Islet precursor cell (in vitro differentiated cells): Measurements from ENCODE around the gene SPIRE2.
"Not testable (repeated sequence)": the region's sequence is repeated elsewhere in the genome, so short reads cannot be mapped to it uniquely, and the experiment has no call there.

ENCODE experiments used
- DNase-seq: peaks from one replicate; pipeline ENCODE4 v3.0.0-alpha.2; 2018

The SPIRE2 gene

DNA sequence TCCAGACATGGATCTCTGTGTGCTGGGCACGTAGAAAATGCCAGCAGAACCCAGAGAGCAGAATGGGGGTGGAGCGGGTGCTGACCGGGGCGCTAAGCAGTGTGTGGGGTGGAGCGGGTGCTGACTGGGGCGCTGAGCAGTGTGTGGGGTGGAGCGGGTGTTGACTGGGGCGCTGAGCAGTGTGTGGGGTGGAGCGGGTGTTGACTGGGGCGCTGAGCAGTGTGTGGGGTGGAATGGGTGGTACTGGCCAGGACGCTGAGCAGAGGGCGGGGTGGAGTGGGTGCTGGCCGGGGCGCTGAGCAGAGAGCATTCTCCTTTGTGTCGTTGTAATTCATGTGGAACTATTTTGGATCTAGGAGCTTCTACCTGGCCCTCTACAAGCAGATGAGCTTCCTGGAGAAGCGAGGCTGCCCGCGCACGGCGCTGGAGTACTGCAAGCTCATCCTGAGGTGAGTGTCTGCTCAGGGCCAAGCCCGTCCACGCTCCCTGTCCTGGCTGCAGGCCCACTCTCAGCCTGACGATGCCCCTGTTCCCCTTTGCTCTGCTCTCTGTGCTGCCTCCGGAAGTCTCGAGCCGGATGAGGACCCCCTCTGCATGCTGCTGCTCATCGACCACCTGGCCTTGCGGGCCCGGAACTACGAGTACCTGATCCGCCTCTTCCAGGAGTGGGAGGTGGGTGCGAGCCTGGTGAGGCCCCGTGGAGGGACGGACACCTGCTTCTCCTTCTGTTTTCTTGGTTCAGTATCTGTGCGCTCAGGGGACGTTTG, 70.1 kb downstream of the SPIRE2 start:
- no peak for DNase-seq

DNA sequence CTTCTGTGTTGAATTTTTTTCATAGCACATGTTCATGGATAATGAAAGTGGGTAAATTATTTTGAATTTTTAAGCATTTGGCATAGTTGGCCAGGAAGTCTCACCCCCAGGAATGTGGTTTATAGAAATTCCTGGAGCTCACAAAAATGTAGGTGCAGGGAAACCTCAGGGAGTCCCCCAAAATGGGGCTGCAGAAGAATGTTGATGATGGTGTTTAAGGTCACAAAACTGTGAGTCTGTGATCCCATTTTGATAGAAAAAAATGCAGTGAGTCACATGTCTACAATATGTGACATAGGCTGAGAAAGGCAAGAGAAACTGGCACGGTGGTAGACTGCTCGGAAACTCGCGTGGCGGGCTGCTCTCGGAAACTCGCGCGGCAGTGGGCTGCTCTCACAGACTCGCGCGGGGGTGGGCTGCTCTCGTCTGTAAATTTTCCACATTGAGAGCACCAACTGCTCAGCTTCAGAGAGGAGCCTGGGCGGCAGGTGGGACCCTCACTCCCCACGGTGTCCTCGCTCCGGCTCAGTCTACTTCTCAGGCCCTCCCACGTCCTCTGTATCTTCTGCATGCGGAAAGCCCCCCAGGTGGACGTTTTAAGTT, 71.7 kb downstream of the SPIRE2 start:
- DNase-seq, result no peak

DNA sequence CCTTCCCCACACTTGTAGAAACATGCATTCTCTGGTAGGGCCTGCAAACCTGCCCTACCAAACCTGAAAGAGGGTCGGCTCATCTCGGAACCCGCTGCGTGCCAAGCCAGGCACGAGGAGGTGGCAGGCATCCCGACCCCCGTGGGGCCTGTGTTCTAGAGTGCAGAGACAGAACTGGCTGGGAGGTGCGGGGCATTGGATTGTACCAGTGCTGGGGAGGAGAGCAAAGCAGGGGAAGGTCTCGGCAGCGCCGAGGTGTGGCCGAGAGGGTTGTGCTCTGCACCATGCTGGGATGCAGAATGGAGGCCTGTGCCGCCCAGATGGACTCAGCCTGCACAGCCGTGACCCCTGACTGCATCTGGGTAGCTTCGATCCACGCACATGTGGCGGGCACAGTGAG, 72.6 kb downstream of the SPIRE2 start:
- DNase-seq, result no peak

DNA sequence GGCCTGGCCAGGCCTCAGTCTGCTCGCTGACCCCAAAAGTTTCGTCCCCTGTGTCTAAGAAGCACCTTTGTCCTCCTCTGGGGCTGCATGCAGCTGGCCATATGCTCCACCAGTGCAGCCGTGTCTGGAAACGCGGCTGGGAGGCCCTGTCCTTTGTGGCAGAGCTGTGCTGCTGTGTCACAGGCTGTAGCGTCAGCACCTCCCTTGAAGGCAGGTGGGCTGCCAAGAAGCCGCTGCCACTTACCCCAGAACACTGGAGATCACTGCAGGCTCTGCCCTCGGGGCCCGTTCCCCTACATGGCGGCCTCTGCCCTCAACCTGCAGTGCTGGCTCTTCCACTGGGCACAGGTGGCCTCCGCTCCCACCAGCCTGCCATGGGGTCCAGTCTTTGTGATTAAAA, 74.7 kb downstream of the SPIRE2 start:
- no peak for DNase-seq

- no peak for DNase-seq
These were observed 75.7 kb downstream of the SPIRE2 start for GRCh38 chr16:89903908-89904515.

- no peak for DNase-seq
These were observed 76.6 kb downstream of the SPIRE2 start for GRCh38 chr16:89904606-89905510.

- no peak for DNase-seq
These were observed 77.3 kb downstream of the SPIRE2 start for GRCh38 chr16:89905511-89906139.

DNA sequence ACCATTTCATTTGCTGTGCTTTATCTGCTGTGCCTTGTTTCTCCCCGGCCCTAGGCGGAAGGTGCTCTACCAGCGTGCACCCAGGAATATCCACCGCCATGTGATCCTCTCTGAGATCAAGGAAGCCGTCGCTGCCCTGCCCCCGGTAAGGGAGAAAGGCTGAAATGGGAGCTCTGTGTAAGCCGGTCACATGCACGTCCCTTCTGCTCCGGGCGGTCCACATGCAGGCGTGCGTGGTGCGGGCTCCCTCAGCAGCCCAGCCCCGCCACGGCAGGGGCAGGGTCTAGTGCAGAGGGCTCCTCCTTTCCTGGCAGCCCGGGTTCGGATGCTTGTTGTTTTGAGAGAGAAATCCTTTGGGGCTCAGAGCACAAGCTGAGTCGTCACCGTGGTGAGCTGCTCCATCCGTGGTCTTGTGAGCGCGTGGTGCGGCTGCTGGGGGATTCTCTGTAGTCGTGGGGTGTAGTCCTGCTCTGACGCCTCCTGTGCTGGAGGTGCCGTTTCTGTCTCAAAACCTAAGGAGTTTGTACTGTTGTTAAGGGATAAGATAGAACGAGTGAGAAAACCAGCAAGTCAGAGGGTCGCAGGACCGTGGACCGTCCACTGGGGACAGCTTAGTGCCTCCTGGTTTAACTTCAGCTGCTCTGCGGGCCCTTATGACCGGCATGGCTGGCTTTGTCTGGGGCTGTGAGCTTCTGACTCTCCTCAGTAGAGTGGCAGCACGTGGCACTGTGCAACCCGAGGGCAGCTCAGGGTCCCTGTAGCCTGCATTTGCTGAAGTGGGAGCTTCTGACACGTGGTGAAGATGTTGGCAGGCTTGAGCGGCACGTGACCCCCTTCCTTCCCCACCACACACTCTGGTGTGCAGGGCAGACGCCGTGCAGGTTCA, 78.1 kb downstream of the SPIRE2 start:
- DNase-seq, result no peak

GRCh38 chr16:89907055-89907814, 79.0 kb downstream of the SPIRE2 start:
- DNase-seq, result no peak

- DNase-seq, result no peak
These were observed 80.0 kb downstream of the SPIRE2 start for GRCh38 chr16:89908236-89908635.

DNA sequence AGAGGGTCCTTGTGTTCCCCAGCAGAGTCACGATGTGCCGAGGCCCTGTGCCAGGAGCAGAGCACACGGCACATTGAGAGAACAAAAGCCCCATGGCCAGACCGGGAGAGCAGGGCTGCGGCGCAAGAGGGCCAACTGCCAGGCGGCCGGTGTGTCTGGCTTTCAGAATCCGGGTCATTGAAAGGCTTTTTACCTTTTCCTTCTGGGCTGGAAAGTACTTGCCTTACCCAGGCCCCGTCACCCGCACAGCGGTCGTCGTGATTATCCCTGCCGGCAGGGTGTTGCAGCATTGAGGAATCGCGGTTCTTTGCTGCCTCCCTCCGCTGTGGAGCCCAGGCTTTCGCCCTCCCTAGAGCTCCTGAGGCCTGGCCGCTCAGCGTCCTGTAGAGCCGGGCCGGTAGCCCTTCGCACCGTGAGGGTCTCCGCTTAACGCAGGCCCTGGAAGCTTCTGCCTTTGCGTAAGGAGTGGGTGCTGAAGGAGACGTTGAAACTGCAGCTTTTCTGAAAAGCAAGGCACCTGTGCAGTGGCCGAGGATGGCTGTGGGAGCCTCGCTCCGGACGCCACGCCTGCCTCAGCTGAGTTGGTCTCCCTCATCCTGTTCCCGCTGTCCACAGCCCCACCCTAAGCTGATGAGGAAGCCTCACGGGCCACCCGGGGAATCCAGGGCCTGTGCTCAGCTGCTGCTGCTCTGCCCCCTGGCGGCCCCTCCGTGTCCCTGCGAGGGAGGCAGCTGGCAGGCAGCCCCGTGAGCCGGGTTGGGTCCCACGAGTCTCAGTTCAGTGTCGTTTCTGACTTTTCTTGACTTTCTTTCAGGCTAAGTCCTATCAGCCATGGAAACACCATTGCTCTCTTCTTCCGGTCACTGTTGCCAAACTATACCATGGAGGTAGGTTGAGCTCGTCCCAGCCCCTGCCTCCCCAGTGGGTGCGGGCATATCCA, 81.8 kb downstream of the SPIRE2 start:
- DNase-seq, result peak; percentile 91

DNA sequence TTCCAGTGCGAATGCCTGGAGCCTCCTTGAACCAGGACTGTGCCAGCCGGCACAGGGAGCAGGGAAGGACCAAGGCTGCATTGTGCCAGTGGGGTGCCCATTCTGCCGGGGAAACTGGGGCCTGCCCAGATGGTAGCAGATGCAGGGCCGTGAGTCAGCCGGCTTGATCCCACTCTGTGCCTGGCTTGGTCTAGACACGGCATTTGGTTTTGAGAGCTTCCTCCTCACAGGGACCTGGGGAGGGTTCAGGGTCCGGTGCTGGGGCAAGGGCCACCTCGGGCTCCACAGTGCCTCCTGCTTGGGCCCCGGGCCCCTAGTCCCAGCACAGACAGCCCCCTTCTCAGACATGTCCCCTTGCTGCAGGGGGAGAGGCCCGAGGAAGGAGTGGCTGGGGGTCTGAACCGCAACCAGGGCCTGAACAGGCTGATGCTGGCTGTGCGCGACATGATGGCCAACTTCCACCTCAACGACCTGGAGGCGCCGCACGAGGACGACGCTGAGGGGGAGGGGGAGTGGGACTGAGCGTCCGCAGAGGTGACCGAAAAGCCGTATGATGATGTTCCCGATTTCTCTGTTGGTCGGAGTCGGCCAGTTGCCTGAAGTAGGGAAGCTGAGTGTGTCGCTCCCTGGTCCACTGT, 82.6 kb downstream of the SPIRE2 start:
- DNase-seq, result no peak

DNA sequence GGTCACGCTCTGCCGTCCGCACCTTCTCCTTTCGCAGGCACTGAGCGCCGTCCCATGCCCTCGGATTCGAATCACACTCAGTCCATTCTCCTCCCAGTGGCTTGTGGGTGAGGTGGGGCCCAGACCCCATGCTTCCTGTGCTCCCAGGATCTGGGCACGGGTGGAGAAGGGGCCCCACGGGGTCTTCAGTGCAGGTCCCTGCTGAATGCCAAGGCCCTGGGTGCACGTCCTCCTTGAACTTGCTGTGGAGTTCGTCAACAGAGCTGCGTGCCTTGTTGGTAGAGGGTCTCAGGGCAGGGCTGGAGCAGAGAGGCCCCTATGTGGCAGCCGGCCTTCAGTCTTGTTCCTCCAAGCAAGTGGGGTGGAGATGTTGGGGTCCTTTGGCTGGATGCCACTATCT, 83.1 kb downstream of the SPIRE2 start:
- DNase-seq, result no peak

GRCh38 chr16:89912143-89912542, 83.9 kb downstream of the SPIRE2 start:
- DNase-seq, result no peak

DNA sequence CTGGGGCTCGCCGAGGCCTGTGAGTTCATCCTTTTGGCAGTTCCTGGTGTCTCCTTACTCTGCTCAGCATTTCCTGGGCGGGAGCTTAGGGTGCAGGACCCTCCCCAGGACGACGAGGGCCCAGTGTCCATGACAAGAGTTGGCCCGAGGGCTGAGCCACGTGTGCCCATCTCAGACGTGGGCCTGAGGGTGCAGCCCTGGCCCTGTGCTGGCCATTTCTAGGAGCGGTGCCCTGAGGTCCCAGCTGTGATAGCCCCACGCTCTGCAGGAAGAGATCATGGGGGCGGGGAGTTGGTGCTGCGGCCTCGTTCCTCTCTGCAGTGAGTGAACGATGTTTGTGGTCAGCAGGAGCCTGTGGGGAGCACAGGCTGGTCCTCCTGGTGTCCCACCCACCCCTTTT, 84.4 kb downstream of the SPIRE2 start:
- DNase-seq, result no peak

DNA sequence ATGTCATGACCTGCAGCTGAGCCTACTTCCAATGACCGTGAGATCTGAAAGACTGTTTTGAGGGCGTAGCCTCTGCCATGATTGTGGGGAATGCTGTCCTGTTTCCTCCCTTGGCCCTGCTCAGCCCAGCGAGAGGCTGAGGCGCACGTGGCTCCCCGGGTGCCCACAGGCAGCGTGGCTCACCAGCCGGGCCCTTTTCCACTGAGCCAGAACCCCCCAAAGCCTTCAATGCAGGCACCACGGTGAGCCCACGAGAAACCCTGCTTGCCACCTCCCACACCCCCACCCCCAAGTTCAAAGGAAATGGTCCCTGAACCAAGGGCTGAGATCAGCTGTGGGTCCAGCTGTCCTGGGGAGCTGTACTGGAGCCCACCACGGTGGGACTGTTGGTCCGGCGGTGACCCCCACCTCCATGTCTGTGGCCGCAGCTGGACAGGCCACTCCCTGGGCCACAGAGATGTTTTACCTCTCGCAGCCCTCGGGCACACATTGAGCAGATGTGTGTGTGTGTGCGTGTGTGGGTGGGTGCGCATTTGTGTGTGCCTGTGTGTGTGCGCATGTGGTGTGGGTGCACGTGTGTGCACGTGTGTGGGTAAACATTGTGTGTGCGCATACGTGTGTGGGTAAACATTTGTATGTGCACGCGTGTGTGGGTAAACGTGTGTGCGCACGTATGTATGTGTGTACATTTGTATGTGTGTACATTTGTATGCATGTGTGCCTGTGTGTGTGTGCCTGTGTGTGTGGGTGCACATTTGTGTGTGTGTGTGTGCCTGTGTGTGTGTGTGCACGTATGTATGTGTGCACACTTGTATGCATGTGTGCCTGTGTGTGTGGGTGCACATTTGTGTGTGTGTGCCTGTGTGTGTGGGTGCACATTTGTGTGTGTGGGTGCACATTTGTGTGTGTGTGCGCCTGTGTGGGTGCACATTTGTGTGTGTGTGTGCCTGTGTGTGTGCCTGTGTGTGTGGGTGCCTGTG, 85.4 kb downstream of the SPIRE2 start:
- DNase-seq, result no peak

DNA sequence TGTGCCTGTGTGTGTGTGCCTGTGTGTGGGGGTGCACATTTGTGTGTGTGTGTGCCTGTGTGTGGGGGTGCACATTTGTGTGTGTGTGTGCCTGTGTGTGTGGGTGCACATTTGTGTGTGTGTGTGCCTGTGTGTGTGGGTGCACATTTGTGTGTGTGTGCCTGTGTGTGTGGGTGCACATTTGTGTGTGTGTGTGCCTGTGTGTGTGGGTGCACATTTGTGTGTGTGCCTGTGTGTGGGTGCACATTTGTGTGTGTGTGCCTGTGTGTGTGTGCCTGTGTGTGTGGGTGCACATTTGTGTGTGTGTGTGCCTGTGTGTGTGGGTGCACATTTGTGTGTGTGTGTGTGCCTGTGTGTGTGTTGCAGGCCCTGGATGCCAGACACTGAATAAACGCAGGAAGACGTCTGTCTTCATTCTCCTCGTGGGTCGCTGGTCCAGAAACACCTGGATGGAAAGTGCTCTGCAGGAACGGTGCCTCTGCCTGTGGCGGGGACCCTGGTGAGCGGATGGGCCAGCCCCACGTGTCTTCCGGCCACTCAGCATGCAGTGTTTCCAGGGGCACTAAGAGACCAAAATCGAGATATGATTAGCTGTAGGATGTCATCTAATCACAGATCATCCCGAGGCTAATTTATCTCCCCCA, 86.5 kb downstream of the SPIRE2 start:
- DNase-seq, result not testable (repeated sequence)
